WERI-Rb-1 (cell line): ENCODE data around the gene SULT2B1.

Experiments
- DNase-seq: peaks from one replicate; pipeline ENCODE4 v3.0.0-alpha.2; 2020
- H3K27ac ChIP-seq: fragments of 250-450 bp; sonication (Bioruptor Pico); 2 replicates; pipeline ENCODE4 v1.5.1; 2020; ENCODE audit warnings: mild to moderate bottlenecking, moderate library complexity
- H3K27me3 ChIP-seq: fragments of 250-450 bp; sonication (Bioruptor Pico); 2 replicates; pipeline ENCODE4 v1.5.1; 2021; ENCODE audit warnings: mild to moderate bottlenecking, low read depth, moderate library complexity; ENCODE audit not compliant: insufficient read depth, severe bottlenecking
- H3K36me3 ChIP-seq: fragments of 250-450 bp; sonication (Bioruptor Pico); 2 replicates; pipeline ENCODE4 v1.5.1; 2020; ENCODE audit warnings: mild to moderate bottlenecking, moderate library complexity
- H3K4me3 ChIP-seq: 2 replicates; pipeline ENCODE4 v1.5.1; 2011; ENCODE audit warnings: low read depth, mild to moderate bottlenecking, control low read depth, low read length
- H3K9me3 ChIP-seq: fragments of 250-450 bp; sonication (Bioruptor Pico); 2 replicates; pipeline ENCODE4 v1.5.1; 2021; ENCODE audit warnings: mild to moderate bottlenecking, moderate library complexity; ENCODE audit not compliant: severe bottlenecking
- CTCF ChIP-seq: IDR thresholded peaks from 2 replicates; pipeline ENCODE4 v1.5.1; 2011; ENCODE audit warnings: low read depth, mild to moderate bottlenecking, control low read depth, inconsistent platforms, low read length

SULT2B1 gene

GRCh38 chr19:48560095-48560530, 8.1 kb downstream of the SULT2B1 start:
- no peaks in the 10 kb centered on the region for H3K27me3 ChIP-seq
- no peaks in the 10 kb centered on the region for H3K9me3 ChIP-seq
- DNase-seq = no peak
- H3K4me3 ChIP-seq = no peak overlapping the region
- no peaks in the 10 kb centered on the region for H3K36me3 ChIP-seq
- H3K27ac ChIP-seq = no peak overlapping the region
- no peak for TF ChIP-seq CTCF

GRCh38 chr19:48561412-48561811, 9.4 kb downstream of the SULT2B1 start:
- TF ChIP-seq CTCF = no peak
- no peaks in the 10 kb centered on the region for H3K27me3 ChIP-seq
- H3K27ac ChIP-seq = no peak overlapping the region
- H3K36me3 ChIP-seq = no peaks in the 10 kb centered on the region
- no peak for DNase-seq
- no peaks in the 10 kb centered on the region for H3K9me3 ChIP-seq
- H3K4me3 ChIP-seq = no peak overlapping the region

- H3K27ac ChIP-seq = 0 out of 2 replicates have a peak overlapping the region, but pooled peaks have one; percentile 12
- no peaks in the 10 kb centered on the region for H3K9me3 ChIP-seq
- no peaks in the 10 kb centered on the region for H3K36me3 ChIP-seq
- H3K4me3 ChIP-seq = no peak overlapping the region
- no peak for TF ChIP-seq CTCF
- peak; percentile 78 for DNase-seq
- no peaks in the 10 kb centered on the region for H3K27me3 ChIP-seq
Observed at GRCh38 chr19:48565090-48565489, 13.1 kb downstream of the SULT2B1 start.

GRCh38 chr19:48568345-48568886, 16.4 kb downstream of the SULT2B1 start:
- no peaks in the 10 kb centered on the region for H3K9me3 ChIP-seq
- DNase-seq = peak; percentile 69
- no peak overlapping the region for H3K4me3 ChIP-seq
- H3K27ac ChIP-seq = peak overlapping the region; percentile 51
- TF ChIP-seq CTCF = no peak
- no peaks in the 10 kb centered on the region for H3K36me3 ChIP-seq
- no peaks in the 10 kb centered on the region for H3K27me3 ChIP-seq

- no peaks in the 10 kb centered on the region for H3K9me3 ChIP-seq
- H3K36me3 ChIP-seq = no peaks in the 10 kb centered on the region
- H3K27me3 ChIP-seq = no peaks in the 10 kb centered on the region
- DNase-seq = peak; percentile 85
- H3K27ac ChIP-seq = peak overlapping the region; percentile 40
- no peak for TF ChIP-seq CTCF
- no peak overlapping the region for H3K4me3 ChIP-seq
Observed at GRCh38 chr19:48569814-48570213, 17.8 kb downstream of the SULT2B1 start.
